GM18502 (cell line): ENCODE results near the gene VMO1.
A peak's percentile ranks its signal among the peaks of the same experiment; 100 is the strongest.

ENCODE experiments used
- ATAC-seq: cut with Tn5 transposase; IDR thresholded peaks from one replicate; pipeline ENCODE4 v1.9.1; 2021; ENCODE audit warnings: mild to moderate bottlenecking; ENCODE audit not compliant: unreplicated experiment, poor library complexity

Gene VMO1

DNA sequence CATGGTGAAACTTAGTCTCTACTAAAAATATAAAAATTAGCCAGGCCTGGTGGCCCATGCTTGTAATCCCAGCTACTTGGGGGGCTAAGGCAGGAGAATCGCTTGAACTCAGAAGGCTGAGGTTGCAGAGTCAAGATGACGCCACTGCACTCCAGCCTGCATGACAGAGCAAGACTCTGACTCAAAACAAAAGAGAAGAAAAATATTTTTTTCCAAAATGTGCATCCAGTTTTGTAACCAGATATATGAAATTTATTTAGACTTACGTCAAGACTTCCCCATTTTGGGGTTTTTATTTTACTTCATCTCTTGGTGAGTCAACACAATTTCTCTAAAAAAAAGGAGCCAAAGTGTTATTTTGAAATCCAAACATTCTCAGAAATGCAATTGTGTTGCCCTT is 20.0 kb downstream of the VMO1 start:
- ATAC-seq: no peak

DNA sequence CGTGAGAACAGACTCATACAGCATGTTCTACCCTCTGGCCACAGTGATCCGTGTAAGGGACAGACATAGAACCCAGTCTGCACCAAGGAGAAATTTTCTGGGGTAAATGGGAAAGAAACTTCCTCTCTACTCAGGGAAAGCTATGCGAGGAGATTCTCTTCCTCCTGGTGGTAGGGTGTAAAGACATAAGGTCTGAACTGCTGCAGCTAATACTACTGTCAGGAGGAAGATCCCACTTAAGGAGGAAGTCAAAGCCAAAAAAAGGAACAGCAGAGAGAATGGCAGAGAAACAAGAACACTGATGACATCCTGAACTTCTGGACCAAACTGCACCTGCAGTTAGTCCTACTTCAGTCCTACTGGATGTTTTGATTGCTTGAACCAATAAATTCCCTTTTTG is 21.6 kb downstream of the VMO1 start:
- no peak for ATAC-seq

DNA sequence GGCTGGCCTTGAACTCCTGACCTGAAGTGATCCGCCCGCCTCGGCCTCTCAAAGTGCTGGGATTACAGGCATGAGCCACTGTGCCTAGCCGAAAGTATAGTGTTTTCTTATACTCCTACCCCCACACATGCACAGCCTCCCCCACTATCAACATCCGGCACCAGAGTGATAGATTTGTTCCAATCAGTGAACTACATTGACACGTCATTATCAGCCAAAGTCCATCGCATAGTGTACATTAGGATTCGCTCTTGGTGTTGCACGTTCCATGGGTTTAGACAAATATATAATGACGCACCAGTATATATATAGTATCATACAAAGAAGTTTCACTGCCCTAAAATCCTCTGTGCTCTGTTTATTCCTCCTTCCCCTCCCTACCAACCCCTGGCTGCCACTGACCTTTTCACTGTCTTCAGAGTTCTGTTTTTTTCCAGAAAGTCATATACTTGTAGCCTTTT is 26.4 kb downstream of the VMO1 start:
- ATAC-seq: no peak

DNA sequence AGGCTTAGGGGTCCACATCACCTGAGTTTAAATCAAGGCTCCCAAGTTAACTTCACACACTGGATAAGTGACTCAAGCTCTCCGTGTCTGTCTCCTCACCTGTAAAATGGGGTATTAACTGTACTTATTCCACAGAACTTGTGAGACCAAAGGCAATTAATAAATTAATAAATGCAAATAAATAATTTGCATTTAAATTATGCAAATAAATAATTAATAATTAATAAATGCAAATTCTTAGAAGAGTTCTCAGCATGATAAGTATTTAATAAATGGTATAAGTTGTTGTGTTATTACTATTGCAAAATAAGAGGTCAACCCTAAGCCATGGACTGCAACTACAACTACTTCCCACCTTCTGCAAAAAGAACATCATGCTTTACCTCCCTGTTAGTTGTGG is 32.8 kb downstream of the VMO1 start:
- no peak for ATAC-seq

DNA sequence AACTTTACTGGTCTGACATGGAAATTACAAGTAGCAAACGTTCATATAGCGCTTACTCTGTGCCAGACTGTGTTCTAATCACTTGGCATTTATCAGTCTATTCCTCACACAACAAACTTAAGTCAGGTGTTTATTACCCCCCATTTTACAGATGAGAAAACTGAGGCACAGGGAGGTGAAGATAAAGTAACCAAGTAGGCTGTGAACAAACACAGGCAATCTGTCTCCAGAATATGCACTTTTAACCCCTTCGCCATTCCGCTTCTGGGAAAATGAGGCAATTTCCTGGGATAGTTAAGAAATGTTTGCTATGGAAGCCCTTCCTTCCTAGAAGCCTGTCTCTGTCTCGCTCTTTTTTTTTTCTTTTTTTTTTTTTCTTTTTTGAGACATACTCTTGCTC is 34.2 kb downstream of the VMO1 start:
- no peak for ATAC-seq

DNA sequence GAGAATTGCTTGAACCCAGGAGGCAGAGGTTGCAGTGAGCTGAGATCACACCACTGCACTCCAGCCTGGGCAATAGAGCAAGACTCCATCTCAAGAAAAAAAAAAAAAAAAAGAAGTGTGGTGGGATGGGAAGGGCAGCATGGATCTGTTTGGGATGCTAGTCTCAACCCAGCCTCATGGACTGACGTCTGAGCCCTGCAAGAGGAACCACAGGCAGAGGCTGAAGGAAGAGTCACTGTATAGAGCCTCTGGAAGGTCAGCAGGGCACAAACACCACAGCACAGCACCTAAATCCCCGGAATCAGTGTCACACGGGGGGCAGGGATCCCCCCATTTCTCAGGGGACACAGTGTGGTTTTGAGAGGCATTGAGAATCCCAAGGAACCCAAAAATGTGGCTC is 35.6 kb downstream of the VMO1 start:
- ATAC-seq: no peak

DNA sequence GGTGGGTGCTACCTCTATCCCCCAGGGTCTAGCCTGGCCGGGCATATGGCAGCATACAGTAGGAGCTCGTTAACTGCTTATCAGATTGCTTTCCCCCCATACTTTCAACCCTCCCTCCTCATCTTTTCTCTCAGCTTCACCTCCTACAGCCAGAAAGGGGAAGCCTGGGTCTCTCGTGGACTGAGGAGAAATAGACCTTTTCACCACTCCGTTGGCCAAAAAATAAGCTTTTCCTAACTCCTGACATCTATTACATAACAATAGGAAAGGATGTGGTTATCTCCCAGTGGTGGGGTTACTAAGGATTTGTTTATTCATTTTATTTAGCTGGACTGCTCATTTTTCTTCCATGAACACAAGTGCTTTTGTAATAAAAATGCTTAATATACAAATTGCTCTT is 37.5 kb downstream of the VMO1 start:
- ATAC-seq: no peak

DNA sequence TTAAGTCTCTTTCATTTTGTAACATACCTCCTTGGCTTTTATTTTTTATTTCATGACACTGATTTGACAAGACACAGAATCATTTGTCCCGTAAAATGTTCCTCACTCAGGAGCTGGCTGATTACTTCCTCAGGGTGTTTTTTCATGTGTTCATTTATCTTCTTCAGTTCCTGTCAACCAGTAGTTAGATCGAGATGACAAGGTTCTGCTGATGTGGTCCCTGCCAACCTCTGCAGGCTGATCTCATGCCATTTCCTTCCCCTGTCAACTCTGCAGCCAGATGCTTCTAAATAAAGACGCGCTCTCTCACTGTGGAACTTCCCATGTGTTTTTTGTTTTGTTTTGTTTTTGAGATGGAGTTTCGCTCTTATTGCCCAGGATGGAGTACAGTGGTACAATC is 38.3 kb downstream of the VMO1 start:
- ATAC-seq: no peak

DNA sequence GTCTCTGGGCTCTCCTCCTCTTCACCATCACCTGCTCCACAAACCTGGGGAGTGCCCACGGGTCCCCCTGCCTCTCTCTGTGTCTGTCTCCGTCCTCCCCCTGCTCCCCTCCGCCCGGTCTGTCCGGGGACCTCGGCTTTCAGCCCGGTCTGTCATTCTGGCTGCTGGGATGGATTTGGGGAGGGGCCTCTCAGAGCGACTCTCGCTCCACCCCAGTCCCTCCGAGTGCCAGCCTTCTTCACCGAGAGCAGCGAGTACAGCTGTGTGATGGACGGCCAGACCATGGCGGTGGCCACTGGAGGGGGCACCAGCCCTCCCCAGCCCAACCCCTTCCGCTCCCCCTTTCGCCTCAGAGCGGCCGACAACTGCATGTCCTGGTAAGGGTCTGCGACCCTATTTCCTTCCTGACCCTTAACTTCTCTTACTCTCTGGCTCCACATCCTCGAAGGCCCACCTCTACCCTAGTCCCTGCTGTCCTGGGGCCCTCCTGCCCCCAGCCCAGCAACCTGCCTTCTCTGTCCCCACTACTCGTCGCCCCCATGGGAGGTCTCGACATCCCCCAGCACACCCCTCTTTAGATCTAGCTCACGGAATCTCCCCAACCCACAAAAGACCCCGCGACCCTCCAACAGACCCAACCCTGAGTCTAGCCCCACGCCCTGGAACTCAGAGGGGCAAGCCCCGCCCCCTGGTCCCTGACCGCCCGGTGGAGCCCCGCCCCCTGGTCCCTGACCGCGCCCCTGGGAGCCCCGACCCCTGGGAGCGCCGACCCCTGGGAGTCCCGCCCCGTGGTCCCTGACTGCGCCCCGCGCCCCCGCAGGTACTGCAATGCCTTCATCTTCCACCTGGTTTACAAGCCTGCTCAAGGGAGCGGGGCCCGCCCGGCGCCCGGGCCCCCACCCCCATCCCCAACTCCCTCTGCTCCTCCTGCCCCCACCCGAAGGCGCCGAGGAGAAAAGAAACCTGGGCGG is 40.9 kb downstream of the VMO1 start:
- no peak for ATAC-seq

DNA sequence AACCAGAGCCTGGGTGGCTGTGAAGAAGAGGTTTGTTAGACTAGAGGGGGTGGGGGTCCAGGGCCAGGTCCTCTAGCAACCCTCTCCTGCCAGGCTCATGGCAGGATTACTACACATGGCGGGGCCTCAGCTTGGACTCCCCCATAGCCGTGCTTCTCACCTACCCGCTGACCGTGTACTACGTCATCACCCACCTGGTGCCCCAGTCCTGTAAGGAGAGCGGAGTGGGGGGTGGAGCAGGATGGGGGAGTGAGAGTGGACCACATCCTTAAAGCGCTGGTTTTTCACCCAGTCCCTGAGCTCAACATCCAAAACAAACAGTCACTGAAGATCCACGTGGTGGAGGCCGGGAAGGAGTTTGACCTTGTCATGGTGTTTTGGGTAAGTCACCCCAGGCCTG is 42.3 kb downstream of the VMO1 start:
- no peak for ATAC-seq

DNA sequence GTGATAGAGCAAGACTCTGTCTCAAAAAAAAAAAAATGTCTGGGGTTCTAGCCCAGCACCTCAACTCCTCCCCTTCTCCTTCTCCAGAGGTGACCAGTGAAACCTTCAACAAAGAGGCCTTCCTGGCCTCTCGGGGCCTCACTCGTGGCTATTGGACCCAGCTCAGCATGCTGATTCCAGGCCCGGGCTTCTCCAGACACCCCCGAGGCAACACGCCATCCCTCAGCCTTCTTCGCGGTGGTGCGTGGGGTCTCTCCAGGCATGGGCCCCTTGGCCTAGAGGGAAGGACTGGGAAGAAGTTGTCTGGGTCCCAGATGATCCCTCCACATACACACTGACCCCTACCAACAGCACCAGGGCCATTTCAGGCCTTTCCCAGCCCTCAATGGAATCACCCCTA is 42.9 kb downstream of the VMO1 start:
- ATAC-seq: no peak

DNA sequence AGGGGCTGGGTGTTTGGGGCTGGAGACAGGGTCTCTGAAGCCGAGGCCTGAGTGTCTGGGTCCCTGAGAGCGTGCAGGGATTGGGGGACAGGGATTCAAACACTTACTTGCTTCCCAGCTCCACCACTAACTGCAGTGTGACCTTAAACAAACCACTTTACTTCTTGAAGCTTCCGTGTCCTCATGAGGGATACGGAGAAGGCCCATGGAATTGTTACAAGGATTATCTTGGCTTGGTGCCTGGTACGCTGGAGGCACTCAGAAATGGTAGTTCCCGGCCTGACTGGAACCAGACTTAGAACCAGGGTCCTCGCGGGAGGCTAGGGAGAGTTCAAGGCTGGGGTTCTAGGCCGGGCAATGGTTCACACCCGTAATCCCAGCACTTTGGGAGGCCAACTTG is 43.5 kb downstream of the VMO1 start:
- no peak for ATAC-seq

DNA sequence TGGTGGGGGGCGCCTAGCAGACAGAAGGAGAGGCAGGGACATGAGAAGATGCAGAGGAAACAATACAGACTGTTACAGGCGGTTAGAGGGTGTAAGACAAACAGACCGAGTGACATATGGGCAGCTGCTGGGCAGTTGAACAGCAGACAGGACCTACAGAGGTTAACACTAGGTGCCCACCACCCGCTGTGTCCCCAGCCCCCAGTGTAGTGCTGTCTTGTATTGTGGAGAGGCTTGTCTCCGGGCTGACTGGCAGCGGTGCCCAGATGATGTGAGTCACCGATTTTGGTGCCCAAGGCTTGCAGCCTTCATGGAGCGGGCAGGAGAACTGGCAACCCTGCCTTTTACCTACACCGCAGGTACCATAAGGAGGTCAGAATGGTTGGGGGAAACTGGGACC is 44.0 kb downstream of the VMO1 start:
- ATAC-seq: no peak

DNA sequence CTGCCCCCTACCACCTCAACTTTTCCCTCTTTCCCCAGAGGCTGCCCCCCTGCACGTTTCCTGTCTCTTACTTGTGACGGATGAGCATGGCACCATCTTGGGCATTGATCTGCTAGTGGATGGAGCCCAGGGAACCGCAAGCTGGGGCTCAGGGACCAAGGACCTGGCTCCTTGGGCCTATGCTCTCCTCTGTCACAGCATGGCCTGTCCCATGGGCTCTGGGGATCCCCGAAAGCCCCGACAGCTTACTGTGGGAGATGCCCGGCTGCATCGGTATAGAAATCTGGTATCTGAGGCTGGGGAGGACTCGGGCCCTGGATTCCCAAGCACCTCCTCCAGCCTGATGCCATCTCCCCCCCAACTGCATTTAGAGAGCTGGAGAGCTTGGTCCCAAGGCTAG is 44.6 kb downstream of the VMO1 start:
- no peak for ATAC-seq

DNA sequence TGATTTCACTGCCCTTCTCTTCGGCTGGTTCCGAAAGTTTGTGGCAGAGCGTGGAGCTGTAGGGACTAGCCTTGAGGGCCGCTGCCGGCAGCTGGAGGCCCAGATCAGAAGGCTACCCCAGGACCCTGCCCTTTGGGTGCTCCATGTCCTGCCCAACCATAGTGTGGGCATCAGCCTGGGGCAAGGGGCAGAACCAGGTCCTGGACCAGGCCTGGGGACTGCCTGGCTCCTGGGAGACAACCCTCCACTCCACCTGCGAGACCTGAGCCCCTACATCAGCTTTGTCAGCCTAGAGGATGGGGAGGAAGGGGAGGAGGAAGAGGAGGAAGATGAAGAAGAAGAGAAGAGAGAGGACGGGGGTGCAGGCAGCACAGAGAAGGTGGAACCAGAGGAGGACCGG is 45.6 kb downstream of the VMO1 start:
- no peak for ATAC-seq

DNA sequence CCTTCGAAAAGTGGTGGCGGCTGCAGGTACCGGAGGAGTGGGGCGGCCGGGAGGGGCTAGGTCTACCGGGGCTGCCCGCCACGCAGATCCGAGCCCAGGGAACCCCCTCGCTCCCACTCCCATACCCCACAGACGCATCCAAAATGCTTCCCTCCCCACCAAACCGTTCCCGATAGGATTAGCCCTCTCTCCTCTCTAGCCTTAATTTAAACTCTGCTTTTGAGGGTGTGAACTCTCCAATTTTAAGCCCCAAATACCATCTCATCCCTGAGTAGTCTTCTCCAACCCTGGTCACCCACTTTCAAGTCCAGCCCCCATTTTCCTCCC is 46.2 kb downstream of the VMO1 start:
- ATAC-seq: no peak

DNA sequence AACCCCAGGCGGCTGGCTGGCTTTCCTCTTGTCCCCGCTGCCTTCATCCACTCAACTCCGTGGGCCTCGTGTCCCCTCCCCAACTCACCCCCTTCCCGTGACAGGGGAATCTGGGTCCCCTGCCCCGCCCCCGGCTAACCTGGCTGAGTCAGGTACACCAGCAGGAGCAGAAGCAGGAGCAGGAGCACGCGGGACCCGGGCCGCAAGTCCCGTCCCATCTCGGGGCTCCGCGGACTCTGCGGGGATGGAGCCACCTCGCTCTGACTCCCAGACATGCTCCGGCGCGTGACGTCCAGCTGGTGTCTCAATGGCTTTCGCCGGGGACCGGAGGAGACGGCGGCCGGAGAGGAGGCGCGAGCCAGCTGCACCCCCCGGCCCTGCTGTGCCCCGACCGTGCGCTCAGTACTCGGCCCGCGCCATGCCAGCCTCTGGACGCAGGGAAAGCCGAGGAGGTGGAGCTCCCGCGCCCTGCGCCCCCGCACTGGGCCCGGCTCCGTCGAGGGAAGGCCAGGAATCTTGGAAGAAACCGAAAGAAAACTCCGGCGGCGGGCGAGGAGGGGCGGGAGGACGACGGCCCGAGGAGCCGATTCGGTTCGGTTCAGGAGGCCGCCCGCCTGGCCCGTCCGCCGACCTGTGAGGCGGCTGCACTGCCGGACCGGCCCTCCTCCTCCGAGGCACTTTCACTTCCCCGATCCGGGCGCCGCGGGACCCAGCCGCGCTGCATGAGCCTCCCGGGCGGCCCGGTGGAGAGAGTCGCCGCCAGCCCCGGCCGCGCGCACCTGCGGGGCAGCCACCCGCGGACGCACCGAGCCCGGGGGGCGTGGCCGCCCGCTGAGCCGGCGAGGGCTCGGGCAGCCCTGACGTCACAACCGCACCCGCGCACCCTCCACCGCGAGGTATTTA is 46.8 kb downstream of the VMO1 start, which contains the start of the genes CXCL16 and ZMYND15:
Gene CXCL16 (minus strand): TSS at position 807 of the 903 bp plus-strand sequence. CDS start 589 bp downstream, at position 218.
Gene ZMYND15 (plus strand): TSS at position 712 of the 903 bp plus-strand sequence. CDS start 716 bp downstream, outside the sequence.
- ATAC-seq: peak; percentile 48

DNA sequence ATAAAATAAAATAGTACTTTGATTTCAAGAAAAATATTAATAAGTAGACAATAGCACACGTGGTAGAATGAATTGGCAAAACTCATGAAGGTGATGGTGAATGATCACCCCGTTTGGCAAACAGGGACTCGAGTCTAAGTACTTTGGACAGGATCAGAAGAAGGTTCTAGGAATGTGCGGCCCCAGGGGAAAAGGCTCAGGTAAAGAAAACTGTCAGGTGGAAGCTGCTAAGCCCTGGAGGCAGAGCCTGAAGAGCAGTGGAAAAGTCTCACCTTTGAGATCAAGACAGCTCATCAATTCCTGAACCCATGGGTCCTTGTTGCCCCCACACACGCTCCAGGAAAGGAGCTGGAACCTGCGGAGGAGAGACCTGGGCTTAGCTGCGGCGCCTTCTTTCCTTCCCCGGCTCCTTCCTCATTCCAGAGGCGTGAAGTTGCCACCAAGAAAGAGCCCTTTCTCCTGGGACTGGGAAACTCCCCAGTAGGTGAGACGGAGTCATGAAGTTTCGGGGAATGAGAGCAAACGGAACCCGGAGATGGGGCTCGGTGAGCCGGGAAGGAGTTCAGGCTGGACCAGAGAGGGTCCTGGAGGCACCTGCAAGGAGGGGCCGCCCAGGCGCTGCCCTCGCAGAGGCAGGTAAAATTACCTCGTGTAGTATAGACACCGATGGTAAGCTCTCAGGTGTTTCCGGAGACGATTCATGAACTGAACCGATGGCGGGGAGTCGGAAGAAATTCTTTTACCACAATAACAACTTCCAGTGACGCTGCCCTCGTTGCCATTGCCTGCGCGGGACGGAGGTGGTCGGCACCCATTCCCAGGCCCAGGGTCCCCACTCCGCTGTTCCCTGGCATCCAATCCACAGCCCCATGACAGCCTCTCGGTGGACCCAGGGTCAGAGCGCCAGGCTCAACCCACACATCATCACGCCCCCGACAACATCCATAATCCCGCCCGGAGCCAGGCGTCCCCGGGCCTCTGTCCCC is 47.7 kb downstream of the VMO1 start:
- no peak for ATAC-seq

DNA sequence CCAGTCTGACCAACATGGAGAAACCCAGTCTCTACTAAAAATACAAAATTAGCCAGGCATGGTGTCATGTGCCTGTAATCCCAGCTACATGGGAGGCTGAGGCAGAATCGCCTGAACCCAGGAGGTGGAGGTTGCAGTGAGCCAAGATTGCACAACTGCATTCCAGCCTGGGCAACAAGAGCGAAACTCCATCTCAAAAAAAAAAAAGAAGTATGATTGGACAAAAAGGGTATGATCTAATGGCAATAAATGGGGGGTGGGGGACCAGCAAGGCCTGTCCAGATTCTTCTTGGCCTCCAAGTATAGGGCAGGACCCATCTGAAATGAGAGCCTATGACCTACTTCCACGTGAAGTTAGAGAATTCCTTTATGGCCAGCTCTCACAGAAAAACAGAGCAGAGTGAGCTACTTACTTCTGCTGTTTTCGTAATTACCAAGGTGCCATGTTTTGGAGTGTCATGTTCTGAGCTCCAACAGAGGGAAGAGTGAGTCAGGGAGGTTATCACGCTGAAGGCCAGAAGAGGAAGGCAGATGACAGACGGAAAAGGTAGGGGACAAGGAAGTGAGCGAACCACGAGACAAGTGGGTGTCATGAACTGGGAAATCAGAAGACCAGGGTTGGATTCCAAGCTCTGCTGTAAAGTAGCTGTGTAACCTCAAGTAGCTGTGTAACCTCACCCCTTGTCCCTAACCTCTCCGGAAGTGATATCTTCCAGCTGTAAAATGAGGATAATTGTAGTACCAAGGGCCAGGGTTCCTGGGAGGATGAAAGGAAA is 50.1 kb downstream of the VMO1 start:
- no peak for ATAC-seq
